Activated B cell treated with CpG ODN at 0.5 μM for 24 hours (primary cell): ENCODE results near the gene SMOC2. TPM values are rescaled to one million over a fixed set of nuclear protein-coding genes. Genes with fewer than 3 reads are reported as not detected.

Experiments used
- ATAC-seq: fragments of 200-7000 bp; cut with Tn5 transposase; one replicate; pipeline ENCODE4 v1.10.0; 2021; ENCODE audit warnings: low read depth, mild to moderate bottlenecking, moderate library complexity
- CTCF ChIA-PET: fragments of 350-600 bp; sonication (Branson Sonifier 250); formaldehyde crosslinking; loops from one replicate; lab custom pipeline; 2021; ENCODE audit warnings: antibody characterized with exemption; lab: Charles Lee
- POLR2A ChIA-PET: fragments of 350-600 bp; sonication (Branson Sonifier 250); formaldehyde crosslinking; loops from one replicate; lab custom pipeline; 2021; ENCODE audit warnings: antibody characterized with exemption; lab: Charles Lee
- DNase-seq: peaks from one replicate; pipeline ENCODE4 v3.0.0; 2022
- H3K27ac Mint-ChIP-seq: one replicate; pipeline ENCODE4 v1.8.0; 2020; ENCODE audit warnings: mixed read lengths
- H3K27me3 Mint-ChIP-seq: one replicate; pipeline ENCODE4 v1.8.0; 2021; ENCODE audit warnings: mixed read lengths
- H3K36me3 Mint-ChIP-seq: one replicate; pipeline ENCODE4 v1.8.0; 2021; ENCODE audit warnings: low read depth, mixed read lengths
- H3K4me1 Mint-ChIP-seq: one replicate; pipeline ENCODE4 v1.8.0; 2021; ENCODE audit warnings: mixed read lengths
- H3K4me3 Mint-ChIP-seq: one replicate; pipeline ENCODE4 v1.8.0; 2020; ENCODE audit warnings: mild to moderate bottlenecking, mixed read lengths
- H3K9me3 Mint-ChIP-seq: one replicate; pipeline ENCODE4 v1.8.0; 2020; ENCODE audit warnings: mixed read lengths
- intact Hi-C: fragments of 100-400 bp; cut with micrococcal nuclease; formaldehyde crosslinking; loops from one replicate; pipeline ENCODE4 v1.15.1; 2024
- total RNA-seq: library from RNA; stranded (reverse); gene quantifications from 2 replicates; pipeline ENCODE4 v1.2.3, GENCODE V29; 2022
- TF ChIP-seq, protein P1 (sequence below): fragments of 200-600 bp; IDR thresholded peaks from one replicate; pipeline ENCODE4 v1.8.0; 2022; ENCODE audit warnings: antibody characterized with exemption, mild to moderate bottlenecking

The SMOC2 gene
- total RNA-seq, 1 donor from 2014 or later = not detected

DNA sequence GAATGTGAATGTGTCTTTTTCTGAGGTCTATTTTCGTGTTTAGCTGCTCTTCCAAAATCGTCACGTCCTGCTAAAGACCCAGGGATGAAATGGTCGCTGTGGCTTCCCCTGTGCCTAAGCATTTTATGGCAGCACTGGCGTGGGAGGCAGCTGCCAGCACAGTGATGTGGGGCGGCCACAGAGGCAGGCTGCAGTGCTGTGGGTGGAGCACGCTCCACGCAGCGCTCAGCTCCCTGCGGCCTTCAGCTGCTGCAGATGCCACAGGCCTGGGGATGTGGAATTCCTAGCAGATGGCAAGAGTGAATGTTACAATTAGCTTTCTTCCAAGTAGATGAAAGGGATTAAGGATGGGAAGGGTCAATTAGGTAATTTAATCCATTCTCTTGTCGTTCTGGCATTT, 242.6 kb downstream of the SMOC2 start:
- H3K27me3 Mint-ChIP-seq = no peaks in the 10 kb centered on the region
- H3K36me3 Mint-ChIP-seq = no peaks in the 10 kb centered on the region
- H3K9me3 Mint-ChIP-seq = peaks cover 2% of the 10 kb centered on the region
- POLR2A ChIA-PET = no interaction called here
- H3K4me3 Mint-ChIP-seq = no peak overlapping the region
- TF ChIP-seq, protein P1, sequence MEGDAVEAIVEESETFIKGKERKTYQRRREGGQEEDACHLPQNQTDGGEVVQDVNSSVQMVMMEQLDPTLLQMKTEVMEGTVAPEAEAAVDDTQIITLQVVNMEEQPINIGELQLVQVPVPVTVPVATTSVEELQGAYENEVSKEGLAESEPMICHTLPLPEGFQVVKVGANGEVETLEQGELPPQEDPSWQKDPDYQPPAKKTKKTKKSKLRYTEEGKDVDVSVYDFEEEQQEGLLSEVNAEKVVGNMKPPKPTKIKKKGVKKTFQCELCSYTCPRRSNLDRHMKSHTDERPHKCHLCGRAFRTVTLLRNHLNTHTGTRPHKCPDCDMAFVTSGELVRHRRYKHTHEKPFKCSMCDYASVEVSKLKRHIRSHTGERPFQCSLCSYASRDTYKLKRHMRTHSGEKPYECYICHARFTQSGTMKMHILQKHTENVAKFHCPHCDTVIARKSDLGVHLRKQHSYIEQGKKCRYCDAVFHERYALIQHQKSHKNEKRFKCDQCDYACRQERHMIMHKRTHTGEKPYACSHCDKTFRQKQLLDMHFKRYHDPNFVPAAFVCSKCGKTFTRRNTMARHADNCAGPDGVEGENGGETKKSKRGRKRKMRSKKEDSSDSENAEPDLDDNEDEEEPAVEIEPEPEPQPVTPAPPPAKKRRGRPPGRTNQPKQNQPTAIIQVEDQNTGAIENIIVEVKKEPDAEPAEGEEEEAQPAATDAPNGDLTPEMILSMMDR = no peak
- no peak for ATAC-seq
- H3K4me1 Mint-ChIP-seq = no peaks in the 10 kb centered on the region
- intact Hi-C loops = no loop called here
- CTCF ChIA-PET = no interaction called here
- H3K27ac Mint-ChIP-seq = no peak overlapping the region
- no peak for DNase-seq

DNA sequence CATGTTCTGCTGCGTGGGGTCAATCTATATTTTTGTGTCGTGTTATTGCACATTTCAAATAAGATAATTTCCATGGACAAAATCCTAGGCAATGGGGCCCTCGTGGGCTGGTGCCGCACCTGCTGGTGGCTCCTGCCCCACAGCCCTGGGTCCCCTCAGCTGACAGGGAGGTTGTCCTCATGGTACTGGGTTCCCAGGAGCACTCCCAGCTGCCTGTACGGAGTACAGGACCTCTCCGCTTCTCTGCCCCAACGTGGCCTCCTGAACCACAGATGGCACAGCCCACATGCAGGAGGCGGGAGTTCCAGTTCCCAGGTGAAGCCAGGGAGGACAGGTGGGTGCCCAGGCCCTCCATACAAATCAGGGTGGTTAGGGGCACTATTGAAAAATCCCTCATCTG, 243.5 kb downstream of the SMOC2 start:
- CTCF ChIA-PET = no interaction called here
- TF ChIP-seq, protein P1 = no peak
- Mint-ChIP-seq H3K27me3 (no peaks in the 10 kb centered on the region), H3K9me3 (peaks cover 2% of the 10 kb centered on the region), H3K27ac (no peak overlapping the region), H3K4me3 (no peak overlapping the region), H3K36me3 (no peaks in the 10 kb centered on the region), H3K4me1 (no peaks in the 10 kb centered on the region)
- ATAC-seq = no peak
- no peak for DNase-seq
- intact Hi-C loops = no loop called here
- POLR2A ChIA-PET = no interaction called here

DNA sequence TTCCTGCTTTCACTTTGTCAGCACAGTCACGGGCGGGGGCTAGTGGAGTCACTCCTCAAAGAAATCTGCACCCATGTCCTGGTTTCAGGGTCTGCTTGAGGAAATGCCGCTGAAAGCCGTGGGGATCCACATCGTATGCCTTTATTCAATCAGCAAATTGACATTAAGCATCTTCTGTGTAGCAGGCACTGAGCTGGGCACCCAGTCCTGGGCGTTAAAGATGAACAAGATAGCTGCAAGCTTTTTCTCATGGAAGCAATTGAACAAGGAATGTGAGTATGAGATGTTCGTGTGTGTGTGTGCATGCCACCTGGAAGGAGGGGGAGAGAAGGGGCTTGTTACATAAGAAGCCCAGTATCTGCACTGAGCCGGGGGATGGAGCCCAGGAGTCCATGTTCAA, 243.9 kb downstream of the SMOC2 start:
- H3K36me3 Mint-ChIP-seq = no peaks in the 10 kb centered on the region
- peaks cover 2% of the 10 kb centered on the region for H3K9me3 Mint-ChIP-seq
- ChIA-PET CTCF (no interaction called here), POLR2A (no interaction called here)
- no peaks in the 10 kb centered on the region for H3K4me1 Mint-ChIP-seq
- H3K27me3 Mint-ChIP-seq = no peaks in the 10 kb centered on the region
- H3K27ac Mint-ChIP-seq = no peak overlapping the region
- ATAC-seq (no peak), DNase-seq (no peak)
- intact Hi-C loops = no loop called here
- TF ChIP-seq, protein P1 = no peak
- no peak overlapping the region for H3K4me3 Mint-ChIP-seq

DNA sequence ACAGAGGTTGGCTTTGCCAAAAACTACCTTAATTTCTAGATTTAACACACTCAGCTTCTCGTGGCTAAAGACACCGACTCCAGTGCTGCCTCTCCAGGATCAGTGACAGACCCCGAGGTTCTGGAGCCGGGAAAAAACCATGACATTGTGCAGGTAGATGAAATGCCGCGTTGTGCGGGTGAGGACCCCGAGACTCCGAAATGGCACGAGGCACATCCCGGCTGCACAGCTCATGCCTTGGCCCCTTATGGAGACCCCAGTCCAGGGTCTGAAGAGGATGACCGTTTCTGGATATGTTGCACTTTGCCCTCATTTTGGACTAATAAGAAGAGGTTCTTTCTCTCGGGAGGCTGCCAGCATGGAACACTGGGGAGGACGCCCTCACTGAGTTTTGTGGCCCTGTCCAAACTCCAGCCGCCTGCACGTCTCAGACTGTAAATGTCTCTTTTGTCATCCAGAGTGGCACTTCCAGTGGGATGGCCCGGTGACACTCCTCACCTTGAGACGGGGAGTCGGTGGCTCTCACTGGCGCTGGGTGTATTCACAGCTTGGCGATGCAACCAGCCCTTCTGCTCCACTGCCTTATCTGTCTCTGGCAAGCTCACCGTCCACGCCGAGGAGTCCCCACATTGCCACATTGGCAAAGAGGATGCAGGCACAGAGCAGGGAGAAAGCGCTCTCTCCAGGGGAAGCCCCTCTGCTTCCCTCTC, 245.2 kb downstream of the SMOC2 start:
- intact Hi-C loops = no loop called here
- Mint-ChIP-seq H3K36me3 (no peaks in the 10 kb centered on the region), H3K27me3 (no peaks in the 10 kb centered on the region), H3K4me3 (no peak overlapping the region), H3K9me3 (no peaks in the 10 kb centered on the region), H3K4me1 (no peaks in the 10 kb centered on the region), H3K27ac (no peak overlapping the region)
- POLR2A ChIA-PET = no interaction called here
- TF ChIP-seq, protein P1 = no peak
- CTCF ChIA-PET = no interaction called here
- ATAC-seq = no peak
- DNase-seq = no peak

DNA sequence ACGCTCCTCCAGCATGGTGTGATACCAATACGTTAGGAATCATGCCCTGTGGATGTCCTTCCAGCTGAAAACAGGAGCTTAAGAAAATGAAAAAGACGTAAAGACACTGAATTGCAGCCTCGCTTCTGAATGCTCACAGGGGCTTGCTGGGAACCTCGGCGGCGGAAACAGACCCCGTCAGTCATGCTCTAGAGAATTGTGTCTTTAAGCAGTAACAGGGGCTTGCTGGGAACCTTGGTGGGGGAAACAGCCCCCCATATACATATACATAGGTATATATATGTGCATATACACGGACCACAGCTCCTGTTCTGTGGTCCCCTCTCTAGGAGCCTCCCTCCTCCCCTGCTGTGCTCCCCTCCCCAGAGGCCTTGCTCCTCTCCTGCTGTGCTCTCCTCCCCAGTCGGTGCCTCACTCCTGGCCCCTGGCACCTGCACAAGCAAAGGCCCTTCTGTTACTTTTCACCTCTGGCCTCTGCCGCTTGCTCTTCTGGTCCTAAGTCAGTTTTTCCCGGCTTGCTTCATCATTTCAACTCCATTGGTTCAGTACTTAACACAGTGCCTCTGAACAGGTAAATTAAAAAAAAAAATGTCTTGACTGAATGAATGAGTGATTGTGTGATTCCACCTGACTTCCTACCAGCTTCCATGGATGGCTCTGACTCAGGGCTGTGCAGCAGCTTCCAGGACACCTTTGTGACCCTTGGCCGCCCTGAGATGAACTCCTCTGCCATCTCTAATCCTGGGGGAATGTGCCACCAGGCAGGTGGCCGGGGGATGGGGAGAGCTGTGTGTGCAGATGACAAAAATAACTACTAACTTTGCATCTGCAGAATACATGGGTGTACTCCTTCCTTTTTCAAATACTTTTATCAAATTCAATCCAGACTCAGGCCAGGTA, 246.1 kb downstream of the SMOC2 start:
- ChIA-PET POLR2A (no interaction called here), CTCF (no interaction called here)
- TF ChIP-seq, protein P1 = no peak
- intact Hi-C loops = no loop called here
- Mint-ChIP-seq H3K4me1 (no peaks in the 10 kb centered on the region), H3K27ac (no peak overlapping the region), H3K27me3 (no peaks in the 10 kb centered on the region), H3K36me3 (no peaks in the 10 kb centered on the region), H3K4me3 (no peak overlapping the region), H3K9me3 (no peaks in the 10 kb centered on the region)
- ATAC-seq (no peak), DNase-seq (no peak)
